GM15510 (cell line): ENCODE results near the gene VAV1.

Source experiments
- POLR2A ChIP-seq: IDR thresholded peaks from 3 replicates; pipeline ENCODE4 v1.6.1; 2011; ENCODE audit warnings: borderline replicate concordance; ENCODE audit not compliant: insufficient read length; ENCODE audit errors: extremely low read depth

The VAV1 gene

GRCh38 chr19:6772028-6772865 is at the start of gene VAV1:
Gene VAV1, plus strand, starts transcription at chr19:6772708. Its CDS starts 100 bp downstream, at chr19:6772808.
- peak; percentile 91 for TF ChIP-seq POLR2A

GRCh38 chr19:6723108-6723618 is 49.3 kb upstream of the VAV1 start:
- no peak for TF ChIP-seq POLR2A

GRCh38 chr19:6723738-6724137 is 48.8 kb upstream of the VAV1 start:
- TF ChIP-seq POLR2A: no peak

- no peak for TF ChIP-seq POLR2A
These were observed 47.6 kb upstream of the VAV1 start for GRCh38 chr19:6724631-6725492.

- no peak for TF ChIP-seq POLR2A
These were observed 46.8 kb upstream of the VAV1 start for GRCh38 chr19:6725513-6726231.

- TF ChIP-seq POLR2A: no peak
These were observed 44.2 kb upstream of the VAV1 start for GRCh38 chr19:6728346-6728745.

- no peak for TF ChIP-seq POLR2A
These were observed 42.8 kb upstream of the VAV1 start for GRCh38 chr19:6729573-6730152.

GRCh38 chr19:6730153-6730804 is 42.2 kb upstream of the VAV1 start:
- no peak for TF ChIP-seq POLR2A

- TF ChIP-seq POLR2A: no peak
These were observed 41.4 kb upstream of the VAV1 start for GRCh38 chr19:6730941-6731670.

GRCh38 chr19:6731822-6732221 is 40.7 kb upstream of the VAV1 start:
- no peak for TF ChIP-seq POLR2A

- no peak for TF ChIP-seq POLR2A
These were observed 39.6 kb upstream of the VAV1 start for GRCh38 chr19:6732803-6733337.

GRCh38 chr19:6733338-6734095 is 39.0 kb upstream of the VAV1 start:
- no peak for TF ChIP-seq POLR2A
